AG04449 (cell line): ENCODE measurements around the gene NRG2.

Experiments
- CTCF ChIA-PET: fragments of 350-600 bp; formaldehyde crosslinking; extraction: SDS; loops from one replicate; lab custom pipeline; 2021; ENCODE audit warnings: antibody characterized with exemption; lab: Yijun Ruan, JAX
- POLR2A ChIA-PET: fragments of 400-600, 350-600 bp; formaldehyde crosslinking; extraction: SDS; loops from one replicate; lab custom pipeline; 2020; ENCODE audit warnings: antibody characterized with exemption, inconsistent platforms; lab: Yijun Ruan, JAX
- DNase-seq: peaks from one replicate; pipeline ENCODE4 v3.0.0-alpha.2; 2010; ENCODE audit warnings: low read depth, low spot score
- H3K4me3 ChIP-seq: 2 replicates; pipeline ENCODE4 v1.5.1; 2011; ENCODE audit warnings: low read depth, mild to moderate bottlenecking, control low read depth, low read length
- TF ChIP-seq, protein P1 (sequence below): IDR thresholded peaks from one replicate; pipeline ENCODE4 v1.5.1; 2011; ENCODE audit warnings: mild to moderate bottlenecking, moderate library complexity, low read length, control low read depth, inconsistent platforms; ENCODE audit not compliant: insufficient read depth; ENCODE audit errors: missing control alignments

The NRG2 gene

DNA sequence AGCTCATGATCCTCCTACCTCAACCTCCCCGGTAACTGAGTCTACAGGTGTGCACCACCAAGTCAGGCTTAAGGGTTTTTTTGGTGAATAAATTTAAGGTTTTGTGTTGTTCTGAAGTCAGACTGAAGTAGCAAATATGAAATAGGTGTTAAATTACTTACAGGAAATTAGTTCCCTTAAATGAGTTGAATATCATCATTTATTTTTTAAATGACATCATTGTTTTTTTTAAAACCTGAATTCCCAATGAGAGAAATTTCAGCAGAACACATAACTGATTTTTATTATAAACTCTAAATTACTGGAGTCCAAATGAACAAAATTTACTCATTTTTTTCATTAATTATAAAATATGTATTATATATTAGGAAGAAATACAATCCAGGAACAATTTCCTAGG, 33.0 kb upstream of the NRG2 start:
- POLR2A ChIA-PET: no interaction called here
- CTCF ChIA-PET: interaction anchor here (0.9 to 11.4 kb wide), 21 partner anchors 9 to 283 kb away, joined by 3 to 288 read pairs (median 6); partner anchors contain the start of genes NRG2 and PURA
- TF ChIP-seq, protein P1, sequence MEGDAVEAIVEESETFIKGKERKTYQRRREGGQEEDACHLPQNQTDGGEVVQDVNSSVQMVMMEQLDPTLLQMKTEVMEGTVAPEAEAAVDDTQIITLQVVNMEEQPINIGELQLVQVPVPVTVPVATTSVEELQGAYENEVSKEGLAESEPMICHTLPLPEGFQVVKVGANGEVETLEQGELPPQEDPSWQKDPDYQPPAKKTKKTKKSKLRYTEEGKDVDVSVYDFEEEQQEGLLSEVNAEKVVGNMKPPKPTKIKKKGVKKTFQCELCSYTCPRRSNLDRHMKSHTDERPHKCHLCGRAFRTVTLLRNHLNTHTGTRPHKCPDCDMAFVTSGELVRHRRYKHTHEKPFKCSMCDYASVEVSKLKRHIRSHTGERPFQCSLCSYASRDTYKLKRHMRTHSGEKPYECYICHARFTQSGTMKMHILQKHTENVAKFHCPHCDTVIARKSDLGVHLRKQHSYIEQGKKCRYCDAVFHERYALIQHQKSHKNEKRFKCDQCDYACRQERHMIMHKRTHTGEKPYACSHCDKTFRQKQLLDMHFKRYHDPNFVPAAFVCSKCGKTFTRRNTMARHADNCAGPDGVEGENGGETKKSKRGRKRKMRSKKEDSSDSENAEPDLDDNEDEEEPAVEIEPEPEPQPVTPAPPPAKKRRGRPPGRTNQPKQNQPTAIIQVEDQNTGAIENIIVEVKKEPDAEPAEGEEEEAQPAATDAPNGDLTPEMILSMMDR: no peak
- no peak overlapping the region for H3K4me3 ChIP-seq
- DNase-seq: no peak

DNA sequence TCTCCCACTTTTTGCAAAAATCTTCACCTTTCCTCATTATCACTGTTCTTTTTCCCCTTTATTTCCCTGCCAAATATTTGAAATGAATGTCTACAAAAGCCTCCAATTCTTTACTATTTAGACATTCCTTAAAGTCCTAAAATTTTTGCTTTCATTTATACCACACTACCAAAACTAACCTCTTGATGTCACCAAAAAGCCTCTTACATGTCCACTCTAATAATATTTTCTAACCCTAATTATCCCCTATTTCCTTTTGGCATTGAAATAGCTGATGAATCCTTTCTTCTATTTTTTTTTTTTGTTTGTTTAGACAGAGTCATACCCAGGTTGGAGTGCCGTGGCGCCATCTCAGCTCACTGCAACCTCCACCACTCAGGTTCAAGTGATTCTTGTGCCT, 32.3 kb upstream of the NRG2 start:
- no peak for DNase-seq
- ChIA-PET POLR2A (no interaction called here), CTCF (interaction anchor here (0.6 to 11.4 kb wide), 22 partner anchors 10 to 288 kb away, joined by 3 to 288 read pairs (median 6); partner anchors contain the start of genes NRG2 and PURA)
- TF ChIP-seq, protein P1: no peak
- H3K4me3 ChIP-seq: no peak overlapping the region

DNA sequence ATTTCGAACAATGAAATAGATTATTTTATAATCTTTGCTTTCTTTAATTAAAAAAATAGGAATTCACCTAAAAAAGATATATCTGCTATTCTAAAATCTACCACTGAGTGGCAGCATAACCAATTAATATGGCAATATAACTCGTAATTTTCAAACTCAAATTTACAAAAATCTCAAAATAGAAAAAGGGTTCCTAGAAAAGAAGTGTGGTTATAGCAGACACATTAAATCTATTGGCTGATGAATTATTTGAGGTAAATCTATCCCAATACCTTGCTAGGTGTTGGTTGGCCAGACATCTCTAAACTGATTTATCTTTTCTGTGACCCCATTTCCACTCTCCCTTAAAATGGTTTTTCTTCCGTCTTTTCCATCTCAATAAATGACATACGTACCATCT, 30.2 kb upstream of the NRG2 start:
- CTCF ChIA-PET: interaction anchor here (0.6 to 11.4 kb wide), 33 partner anchors 8 to 286 kb away, joined by 3 to 288 read pairs (median 5); partner anchors contain the start of gene NRG2
- DNase-seq: no peak

DNA sequence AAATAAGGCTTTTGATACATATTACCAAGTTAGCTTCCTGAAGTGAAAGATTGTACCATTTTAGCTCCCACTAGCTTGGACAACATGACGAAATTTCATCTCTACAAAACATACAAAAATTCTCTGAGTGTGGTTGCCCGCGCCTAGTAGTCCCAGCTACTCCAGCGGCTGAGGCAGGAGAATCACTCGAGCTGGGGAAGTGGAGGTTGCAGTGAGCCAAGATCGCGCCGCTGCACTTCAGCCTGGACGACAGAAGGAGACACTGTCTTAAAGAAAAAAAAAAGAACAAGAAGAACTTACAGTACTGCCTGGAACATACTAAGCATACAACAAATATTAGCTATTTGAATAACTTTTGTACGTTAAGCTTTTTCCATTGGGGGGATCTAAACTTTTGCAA, 29.7 kb upstream of the NRG2 start:
- CTCF ChIA-PET: interaction anchor here (0.6 to 11.4 kb wide), 35 partner anchors 8 to 286 kb away, joined by 3 to 288 read pairs (median 5); partner anchors contain the start of genes HBEGF and NRG2
- no peak overlapping the region for H3K4me3 ChIP-seq
- POLR2A ChIA-PET: no interaction called here
- no peak for DNase-seq
- TF ChIP-seq, protein P1: no peak

More for the DNA sequence above, 30.2 kb upstream of the NRG2 start:
- POLR2A ChIA-PET: no interaction called here
- TF ChIP-seq, protein P1: no peak
- no peak overlapping the region for H3K4me3 ChIP-seq

DNA sequence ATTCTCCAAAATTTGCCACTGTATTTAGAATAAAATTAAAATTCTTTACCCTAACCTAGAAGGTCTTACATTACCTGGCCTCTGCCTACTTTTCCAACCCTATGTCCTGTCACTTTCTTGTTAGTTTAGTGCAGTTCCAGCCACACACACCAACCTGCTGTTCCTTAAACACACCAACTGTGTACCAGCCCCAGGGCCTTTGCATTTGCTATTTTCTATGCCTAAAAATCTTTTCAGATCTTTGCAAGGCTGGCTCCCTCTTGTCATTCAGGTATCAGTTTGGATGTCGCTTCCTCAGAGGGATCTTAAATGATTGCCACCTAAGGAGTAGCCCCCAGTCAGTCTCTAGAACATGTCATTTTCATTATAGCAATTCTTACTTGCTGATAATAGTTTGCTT, 17.7 kb upstream of the NRG2 start:
- ChIA-PET CTCF (interaction anchor here (1.0 kb wide), 2 partner anchors 13 to 16 kb away, joined by 3 read pairs; no protein-coding TSS in a partner anchor), POLR2A (no interaction called here)
- TF ChIP-seq, protein P1: no peak
- DNase-seq: no peak
- no peak overlapping the region for H3K4me3 ChIP-seq

DNA sequence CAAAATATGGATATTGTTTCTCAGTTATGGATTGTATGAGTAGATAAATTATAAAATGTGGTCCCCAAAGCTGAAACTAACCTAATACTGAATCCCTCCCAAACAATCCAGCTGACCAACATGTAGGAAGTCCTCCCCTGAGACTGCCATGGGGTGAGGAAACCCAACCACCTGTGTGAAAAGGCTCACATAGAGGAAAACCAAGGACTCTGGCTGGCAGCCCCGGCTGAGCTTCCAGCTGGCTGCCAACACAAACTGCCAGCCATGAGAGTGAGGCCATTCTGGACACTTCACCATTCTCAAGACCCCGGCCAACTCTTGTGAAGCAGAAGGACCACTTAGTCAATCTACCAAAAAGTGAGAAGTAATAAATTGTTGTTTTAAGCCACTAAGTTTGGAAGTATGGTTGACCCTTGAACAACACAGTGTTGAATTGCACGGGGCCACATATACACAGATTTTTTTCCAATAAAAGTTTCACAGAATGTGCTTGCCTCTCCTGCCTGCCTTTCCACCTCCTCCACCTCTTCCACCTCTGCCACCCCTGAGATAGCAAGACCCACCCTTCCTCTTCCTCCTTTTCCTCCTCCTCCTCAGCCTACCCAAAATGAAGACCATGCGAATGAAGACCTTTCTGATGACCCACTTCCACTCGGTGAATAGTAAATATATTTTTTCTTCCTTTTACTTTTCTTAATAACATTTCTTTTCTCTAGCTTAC, 15.3 kb upstream of the NRG2 start:
- ChIA-PET CTCF (interaction anchor here (0.9 to 1.6 kb wide), 3 partner anchors 14 to 89 kb away, joined by 3 to 6 read pairs (median 4); no protein-coding TSS in a partner anchor), POLR2A (no interaction called here)
- H3K4me3 ChIP-seq: no peak overlapping the region
- DNase-seq: no peak
- TF ChIP-seq, protein P1: no peak
